HG02840 (cell line): Measurements from ENCODE around the gene PMPCA.
"Not testable (repeated sequence)": the region's sequence is repeated elsewhere in the genome, so short reads cannot be mapped to it uniquely, and the experiment has no call there.

Experiments used
- ATAC-seq: cut with Tn5 transposase; IDR thresholded peaks from one replicate; pipeline ENCODE4 v1.9.1; 2021; ENCODE audit warnings: mild to moderate bottlenecking, moderate library complexity, moderate number of reproducible peaks; ENCODE audit not compliant: unreplicated experiment, low FRiP score

The PMPCA gene

DNA sequence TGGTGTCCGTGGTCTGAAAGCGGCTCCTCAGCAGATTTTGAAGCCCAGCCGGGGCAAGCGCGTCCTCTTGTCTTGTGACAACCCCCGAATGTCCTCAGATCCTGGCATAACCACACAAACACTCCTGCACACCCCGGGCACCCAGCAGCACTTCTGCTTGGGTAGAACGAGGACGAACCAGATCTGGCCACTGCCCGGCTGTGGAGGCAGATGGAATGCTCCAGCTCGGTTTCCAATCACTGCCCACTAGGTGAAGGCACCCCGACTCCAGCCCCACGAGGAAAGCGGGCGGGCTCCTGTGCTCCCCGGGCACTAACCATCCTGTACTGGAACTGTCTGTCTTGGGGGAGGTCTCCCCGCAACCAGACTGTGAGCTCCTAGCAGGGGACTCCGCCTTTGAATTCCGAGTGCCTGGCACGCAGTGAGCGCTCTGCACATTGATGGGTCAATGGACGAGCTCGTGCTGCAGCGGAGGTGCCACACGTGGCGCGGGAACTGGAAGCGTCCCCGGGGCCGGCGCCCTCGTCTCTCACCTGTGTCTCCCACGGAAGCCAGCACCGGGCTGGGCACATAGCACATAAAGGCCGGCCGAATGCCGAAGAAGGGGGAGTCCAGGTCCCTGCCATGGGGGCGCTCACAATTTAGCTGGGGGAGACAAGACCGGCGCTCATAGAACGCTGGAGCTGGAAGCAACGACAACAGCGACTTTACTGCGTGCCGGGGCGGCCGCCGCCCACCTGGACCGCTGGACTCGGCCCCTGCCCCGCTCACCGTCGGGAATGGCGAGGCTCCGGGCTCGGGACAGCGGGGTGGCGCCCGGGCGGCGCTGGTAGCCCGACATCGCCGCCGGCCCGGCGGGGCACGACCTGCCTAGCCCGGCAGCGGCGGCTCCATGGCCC lies 652 bp upstream of the PMPCA start:
- ATAC-seq = peak; percentile 13

DNA sequence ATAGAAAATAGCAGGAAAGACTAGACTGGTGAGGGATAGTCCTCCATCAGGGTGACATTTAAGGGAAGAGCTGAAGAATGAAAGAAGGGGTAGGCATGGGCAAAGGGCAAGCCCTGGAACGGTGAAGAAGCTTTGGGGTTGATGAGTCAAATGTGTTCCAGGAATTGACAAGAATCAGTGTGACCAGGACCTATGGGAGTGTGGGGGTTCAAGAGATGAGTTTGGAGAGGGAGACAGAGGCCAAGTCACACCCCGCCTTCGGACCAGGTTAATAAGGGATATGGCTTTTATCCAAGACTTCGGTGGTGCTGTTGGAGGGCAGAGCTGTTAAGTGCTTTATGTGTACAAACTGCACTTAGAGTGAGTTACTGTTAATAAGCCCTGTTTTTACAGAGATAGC lies 920 bp downstream of the PMPCA start:
- ATAC-seq = no peak

DNA sequence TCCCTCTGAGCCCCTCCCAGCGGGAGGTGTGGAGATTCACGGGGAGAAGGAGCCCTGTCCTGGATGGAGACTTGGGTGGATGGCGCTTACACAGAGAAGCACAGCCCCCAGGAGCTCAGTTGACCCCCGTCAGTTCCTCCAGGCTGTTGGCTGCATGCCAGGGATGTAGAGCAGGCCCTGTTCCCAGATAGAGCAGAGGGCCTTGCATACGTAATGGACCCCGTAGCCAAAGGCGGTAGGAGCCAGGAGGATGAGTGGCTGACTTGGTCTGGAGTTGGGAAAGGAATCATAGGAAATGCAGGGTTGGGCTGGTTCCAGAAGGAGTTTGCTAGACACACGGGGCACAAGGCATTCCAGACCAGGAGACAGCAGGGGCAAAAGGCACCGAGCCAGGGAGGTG lies 2.5 kb downstream of the PMPCA start:
- ATAC-seq = no peak

DNA sequence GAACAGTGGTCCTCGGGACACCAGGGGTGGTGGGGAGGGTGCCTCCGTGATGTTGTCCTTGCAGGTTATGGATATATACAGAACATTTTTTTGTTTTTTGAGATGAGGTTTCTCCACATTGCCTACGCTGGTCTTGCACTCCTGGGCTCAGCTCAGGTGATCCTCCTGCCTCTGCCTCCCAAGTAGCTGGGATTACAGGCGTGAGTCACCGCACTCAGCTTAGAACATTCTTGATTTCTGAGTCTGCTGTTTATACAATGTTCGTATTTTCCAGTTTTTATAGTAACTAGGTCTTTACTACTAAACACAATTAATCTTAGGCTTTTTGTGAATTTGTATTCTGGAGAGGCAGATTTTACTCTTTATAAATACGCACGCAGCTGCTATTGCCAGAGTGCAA lies 6.0 kb downstream of the PMPCA start:
- ATAC-seq = no peak

DNA sequence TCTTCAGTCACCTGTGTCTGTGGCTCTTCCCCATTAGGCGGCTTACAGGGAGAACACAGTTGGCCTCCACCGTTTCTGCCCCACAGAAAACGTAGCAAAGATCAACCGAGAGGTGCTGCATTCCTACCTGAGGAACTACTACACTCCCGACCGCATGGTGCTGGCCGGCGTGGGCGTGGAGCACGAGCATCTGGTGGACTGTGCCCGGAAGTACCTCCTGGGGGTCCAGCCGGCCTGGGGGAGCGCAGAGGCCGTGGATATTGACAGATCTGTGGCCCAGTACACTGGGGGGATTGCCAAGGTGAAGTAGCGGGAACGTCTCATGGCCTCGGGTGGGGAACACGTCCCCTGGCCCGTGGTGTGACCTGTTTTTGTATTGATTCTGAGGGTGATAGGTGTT lies 6.5 kb downstream of the PMPCA start:
- ATAC-seq = no peak

DNA sequence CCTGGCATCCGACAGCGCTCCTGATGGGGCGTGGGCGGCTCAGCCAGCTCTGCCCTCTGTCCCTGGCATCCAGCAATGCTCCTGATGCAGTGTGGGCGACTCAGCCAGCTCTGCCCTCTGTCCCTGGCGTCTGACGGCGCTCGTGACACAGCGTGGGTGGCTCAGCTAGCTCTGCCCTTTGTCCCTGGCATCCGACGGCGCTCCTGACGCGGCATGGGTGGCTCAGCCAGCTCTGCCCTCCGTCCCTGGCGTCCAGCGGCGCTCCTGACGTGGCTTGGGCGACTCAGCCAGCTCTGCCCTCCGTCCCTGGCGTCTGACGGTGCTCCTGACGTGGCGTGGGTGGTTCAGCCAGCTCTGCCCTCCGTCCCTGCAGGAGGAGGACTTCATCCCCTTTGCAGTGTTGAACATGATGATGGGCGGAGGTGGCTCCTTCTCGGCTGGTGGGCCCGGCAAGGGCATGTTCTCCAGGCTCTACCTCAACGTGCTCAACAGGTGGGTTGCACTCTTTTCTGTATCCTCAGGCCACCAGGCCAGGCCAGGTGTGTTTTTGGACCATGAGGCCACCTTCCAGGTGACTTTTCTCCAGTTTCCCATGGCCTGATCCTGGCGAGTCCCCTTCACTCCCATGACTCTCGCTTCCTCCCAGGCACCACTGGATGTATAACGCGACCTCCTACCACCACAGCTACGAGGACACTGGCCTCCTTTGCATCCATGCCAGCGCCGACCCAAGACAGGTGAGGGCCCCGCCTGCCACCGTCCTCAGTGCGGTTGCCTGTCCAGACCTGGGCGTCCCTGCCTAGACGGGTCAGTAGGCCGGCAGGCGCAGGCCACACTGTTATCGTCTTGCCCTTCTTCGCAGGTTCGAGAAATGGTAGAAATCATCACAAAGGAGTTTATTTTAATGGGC lies 8.0 kb downstream of the PMPCA start:
- no peak for ATAC-seq

DNA sequence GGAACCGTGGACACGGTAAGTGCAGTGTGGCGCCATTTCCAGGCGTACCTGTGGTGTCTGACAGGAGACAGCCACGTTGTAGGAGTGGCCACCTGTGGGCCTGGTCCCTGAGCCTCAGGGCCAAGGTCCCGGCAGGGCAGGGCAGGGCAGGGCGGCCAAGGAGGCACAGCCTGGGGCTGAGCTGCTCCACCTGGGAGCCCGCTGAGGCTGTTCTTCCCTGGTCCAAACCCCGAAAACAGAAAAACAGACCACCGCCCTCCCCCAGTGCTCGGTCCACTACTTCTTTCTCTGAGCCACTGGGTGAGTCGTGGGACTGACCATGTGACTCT lies 8.6 kb downstream of the PMPCA start:
- no peak for ATAC-seq

DNA sequence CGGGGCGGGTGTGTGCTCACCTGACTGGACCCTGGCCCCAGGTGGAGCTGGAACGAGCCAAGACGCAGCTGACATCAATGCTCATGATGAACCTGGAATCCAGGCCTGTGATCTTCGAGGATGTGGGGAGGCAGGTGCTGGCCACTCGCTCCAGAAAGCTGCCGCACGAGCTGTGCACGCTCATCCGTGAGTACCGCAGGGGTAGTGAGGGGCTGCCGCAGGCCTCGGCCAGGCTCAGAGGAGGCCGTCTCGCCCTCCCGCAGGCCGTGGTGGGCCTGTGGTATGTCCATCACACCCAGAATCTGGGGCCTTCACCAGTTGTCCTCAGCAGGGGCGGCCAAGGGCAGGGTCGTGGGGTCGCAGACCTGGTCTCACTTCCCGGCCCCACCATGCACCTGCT lies 11.3 kb downstream of the PMPCA start:
- ATAC-seq = no peak

DNA sequence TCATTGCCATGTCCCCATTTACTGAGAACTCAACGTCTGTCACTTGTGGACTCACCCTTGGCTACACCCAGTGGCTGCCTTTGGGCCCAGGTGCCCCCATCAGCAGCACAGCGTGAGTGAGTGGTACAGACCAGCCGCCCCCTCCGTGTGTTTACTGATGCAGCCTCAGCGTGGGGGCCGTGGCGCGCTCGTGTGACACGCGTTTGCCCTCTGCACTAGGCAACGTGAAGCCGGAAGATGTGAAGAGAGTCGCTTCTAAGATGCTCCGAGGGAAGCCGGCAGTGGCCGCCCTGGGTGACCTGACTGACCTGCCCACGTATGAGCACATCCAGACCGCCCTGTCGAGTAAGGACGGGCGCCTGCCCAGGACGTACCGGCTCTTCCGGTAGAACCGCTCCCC lies 12.4 kb downstream of the PMPCA start:
- ATAC-seq = no peak

DNA sequence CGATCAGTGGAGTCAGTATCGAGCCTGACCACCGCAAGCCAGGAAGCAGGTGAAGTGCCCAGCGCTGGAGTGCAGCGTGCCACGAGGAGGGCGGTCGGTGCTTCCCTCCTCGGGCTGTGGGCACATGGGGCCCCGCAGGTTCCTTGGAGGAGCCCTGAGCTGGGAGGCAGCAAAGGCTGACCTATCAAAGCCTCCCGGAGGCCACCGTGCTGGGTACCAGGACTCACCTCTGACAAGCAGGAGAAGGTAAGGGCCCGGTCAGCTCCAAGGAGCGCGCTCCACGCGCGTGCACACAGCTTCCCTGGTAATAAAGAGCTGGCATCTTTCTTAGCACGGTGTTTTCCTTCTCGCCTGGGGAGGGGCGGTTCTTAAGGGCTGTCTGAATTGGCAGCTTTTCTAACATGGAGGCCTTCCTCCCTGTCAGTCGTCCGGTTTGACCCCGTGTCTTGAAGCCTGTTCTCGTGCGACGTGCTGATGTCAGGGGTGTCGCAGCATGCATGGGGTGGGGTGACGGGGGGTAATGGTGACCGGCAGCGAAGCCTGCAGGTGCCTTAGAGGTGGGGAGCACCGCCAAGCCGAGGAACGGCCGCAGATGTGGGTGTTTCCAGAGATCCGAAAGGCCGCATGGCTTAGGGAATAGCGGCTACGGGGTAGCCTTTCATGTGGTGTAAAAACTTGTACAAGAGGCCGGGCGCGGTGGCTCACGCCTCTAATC lies 13.1 kb downstream of the PMPCA start:
- no peak for ATAC-seq

DNA sequence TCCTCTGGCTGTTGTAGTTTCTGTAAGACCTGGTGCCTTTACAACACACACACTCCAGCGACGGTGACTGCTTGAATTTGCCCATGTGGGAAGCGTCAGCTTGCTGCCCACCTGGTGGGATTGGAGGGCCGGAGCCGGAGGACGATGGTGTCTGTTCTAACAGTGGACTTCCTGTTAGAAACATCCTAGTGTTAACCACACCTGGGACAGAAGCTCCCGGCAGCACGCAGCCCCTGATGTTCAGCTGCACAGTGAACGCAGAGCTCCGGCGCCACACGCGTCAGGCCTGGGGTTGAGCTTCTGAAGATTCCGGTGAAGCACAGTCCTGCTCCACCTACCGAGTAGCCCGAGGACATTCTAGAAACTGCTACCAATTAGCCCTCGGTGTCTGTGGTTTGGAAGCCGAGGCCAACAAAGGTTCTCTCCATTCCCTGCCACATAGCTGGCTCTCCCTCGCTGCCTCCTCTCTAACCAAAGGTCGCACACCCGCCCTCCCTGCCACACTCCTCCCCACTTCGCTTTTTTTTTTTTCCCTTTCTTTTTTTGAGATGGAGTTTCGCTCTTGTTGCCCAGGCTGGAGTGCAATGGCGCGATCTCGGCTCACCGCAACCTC lies 14.4 kb downstream of the PMPCA start:
- ATAC-seq = no peak

DNA sequence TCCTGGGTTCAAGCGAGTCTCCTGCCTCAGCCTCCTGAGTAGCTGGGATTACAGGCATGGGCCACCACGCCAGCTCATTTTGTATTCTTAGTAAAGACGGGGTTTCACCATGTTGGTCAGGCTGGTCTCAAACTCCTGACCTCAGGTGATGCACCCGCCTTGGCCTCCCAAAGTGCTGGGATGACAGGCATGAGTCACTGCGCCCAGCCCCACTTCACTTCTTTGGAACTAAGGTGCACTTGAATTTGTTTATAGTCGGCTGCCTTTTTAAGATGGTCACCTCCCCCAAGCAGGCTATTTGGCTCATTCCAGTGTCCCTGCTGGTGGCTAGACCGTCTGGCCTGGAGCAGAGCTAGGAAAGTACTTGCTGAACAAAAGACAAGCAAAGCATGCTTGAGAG lies 14.9 kb downstream of the PMPCA start:
- not testable (repeated sequence) for ATAC-seq

DNA sequence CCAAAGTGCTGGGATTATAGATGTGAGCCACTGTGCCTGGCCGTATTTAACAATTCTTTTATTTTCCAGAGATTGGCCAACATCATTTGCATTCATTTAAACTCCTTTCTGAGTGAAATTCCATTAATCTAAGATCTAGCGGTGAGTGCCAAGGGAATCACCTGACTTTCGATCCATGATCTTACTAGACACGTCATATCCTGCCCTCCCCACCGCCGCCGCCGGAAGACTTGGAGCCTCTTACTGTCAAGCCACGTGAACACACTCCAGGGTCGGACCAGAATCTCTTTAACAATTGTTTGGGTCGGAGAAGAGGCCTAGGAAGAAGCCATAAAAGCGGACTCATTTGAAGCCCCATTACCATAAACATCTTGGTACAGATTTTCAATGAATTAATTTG lies 16.3 kb downstream of the PMPCA start:
- no peak for ATAC-seq

DNA sequence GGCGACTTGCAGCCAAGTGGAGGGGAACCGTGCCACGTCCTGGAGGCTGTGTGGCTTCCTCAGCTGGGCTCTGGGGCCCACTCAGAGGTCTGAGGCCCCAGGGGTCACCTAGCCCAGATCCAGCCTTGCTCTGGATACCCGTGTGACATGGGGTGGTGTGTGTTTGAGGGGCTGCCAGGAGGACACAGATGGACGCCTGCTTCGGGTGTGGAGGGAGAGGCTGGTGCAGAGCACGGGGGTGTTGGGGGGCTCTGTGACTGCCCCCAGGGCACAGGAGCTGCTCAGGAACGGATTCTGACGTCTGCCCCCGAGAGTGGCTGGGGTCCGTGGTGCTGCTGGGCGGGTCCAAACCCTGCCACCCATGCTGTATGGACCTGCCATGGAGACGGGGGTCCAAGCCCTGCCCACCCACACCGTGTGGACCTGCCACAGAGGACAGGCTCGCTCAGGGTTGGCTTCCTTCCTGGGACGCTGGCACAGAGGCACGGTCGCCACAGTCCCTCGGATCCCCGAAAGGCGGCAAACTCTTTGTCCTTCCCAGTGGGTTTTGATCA lies 18.7 kb downstream of the PMPCA start:
- no peak for ATAC-seq

DNA sequence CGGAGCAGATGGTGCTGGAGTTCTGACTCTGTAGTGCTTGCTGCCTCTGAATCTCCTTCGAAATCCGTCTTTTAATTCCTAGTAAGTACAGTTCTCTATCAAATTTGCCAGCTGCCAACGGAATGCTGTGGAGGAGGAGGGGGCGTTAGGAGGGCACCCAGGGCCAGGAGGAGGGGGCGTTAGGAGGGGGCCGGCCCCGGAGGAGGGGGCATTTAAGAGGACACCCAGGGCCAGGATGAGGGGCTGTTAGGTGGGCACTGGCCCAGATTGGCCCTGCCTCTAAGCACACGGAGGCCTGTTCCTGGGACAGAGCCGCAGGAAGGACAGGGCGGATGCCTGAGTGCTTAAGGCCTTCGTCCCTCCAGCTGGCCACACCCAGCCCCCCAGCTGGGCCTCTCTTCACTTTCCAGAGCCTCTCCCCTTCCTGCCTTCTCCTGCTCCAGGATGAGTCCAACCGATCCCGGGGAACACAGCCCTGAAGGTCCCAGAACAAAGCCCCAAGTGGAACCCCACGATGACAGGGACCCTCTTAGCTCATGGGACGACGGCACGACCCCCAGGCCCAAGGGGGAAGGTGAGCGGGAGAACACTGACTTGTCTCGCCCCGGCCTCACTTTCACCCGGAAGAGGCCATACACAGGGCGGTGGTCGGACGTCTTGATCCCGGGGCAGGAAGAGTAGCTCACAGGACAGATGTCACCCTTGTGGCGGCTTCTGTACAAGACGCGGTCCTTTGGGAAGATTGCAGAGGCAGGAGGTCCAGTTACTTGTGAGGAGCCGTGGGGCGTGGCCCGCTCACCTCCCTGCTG lies 19.4 kb downstream of the PMPCA start:
- no peak for ATAC-seq

DNA sequence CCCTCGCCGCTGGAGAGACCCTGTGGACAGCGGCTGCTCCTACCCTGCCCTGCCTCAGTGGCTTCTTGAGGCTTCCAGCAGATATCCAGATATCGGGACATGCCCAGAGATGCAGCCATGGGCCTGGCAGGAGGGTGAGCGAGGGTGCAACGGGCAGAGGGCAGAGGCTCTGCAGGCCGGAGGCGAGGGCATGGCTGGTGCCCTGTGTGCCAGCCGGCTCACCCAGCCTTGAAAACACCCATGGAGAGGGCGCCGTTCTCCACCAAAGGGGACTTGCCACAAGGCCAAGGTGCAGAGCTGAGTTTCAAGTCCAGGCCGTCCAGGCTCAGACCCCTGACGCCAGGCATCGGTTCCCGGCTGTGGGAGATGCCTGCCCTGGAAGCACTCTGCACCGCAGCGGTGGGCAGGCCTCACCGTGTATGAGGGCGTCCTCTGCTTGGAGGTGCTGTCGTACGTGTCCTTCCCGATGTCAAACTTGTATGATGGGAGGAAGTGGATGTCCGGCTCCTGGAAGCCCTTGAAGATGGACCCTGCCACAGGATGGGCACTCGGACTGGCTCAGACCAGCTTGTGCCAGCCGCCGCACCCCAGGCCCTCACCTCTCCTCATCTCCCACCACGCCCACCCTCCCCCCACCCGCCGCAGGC lies 20.3 kb downstream of the PMPCA start:
- ATAC-seq = no peak

DNA sequence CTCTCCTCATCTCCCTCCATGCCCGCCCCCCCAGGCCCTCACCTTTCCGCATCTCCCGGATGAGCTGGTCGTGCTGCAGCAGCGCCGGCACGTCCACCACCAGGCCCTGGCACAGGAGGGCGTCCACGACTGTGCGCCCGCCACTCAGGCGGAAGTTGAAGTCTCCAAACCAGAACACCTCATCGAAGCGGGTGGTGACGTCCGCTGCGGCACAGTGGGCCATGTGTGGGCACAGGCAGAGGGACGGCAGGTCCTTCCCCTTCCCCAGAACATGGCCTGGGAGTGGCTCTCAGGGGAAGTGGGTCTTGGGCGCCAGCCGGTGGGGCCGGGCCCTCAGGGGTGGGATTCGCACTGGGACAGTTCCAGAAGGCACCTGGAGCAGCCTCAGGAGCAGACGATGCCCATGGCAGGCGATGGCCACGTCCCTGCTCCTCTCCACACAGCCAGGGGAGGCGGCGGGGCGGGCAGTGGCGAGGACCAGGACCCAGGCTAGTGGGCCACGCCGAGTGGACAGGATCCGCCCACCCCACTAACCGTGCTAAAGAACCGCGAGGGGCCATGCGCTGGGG lies 21.4 kb downstream of the PMPCA start:
- ATAC-seq = no peak

DNA sequence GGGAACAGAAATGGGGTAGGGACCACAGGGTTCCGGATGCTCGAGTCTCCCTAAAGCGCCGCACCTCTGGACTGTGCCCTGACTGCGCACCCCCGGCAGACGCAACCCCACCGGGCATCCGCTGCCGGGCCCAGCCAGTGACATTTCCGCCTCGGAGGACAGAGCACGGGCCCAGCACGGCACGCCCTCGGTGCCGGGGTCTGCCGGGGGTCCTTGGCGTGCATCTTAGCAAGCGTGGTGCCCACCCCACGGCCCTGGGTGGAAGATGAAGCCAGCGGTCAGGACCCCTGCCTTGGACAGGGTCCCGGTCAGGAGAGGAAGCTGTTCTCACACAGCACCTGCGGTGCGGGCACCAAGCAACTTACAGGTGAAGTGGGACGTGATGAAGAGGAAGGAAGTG lies 22.1 kb downstream of the PMPCA start:
- ATAC-seq = no peak
